Measurements from ENCODE around the gene TASP1. TPM values are rescaled to one million over a fixed set of nuclear protein-coding genes. Genes with fewer than 3 reads are reported as not detected.

The TASP1 gene
- total and polyA plus RNA-seq, 10 of the 15 experiments (the other 5 are each of a cell fraction or from before 2014, with no cell fraction given) = 7.4 to 17.8 (median 10.5) TPM

DNA sequence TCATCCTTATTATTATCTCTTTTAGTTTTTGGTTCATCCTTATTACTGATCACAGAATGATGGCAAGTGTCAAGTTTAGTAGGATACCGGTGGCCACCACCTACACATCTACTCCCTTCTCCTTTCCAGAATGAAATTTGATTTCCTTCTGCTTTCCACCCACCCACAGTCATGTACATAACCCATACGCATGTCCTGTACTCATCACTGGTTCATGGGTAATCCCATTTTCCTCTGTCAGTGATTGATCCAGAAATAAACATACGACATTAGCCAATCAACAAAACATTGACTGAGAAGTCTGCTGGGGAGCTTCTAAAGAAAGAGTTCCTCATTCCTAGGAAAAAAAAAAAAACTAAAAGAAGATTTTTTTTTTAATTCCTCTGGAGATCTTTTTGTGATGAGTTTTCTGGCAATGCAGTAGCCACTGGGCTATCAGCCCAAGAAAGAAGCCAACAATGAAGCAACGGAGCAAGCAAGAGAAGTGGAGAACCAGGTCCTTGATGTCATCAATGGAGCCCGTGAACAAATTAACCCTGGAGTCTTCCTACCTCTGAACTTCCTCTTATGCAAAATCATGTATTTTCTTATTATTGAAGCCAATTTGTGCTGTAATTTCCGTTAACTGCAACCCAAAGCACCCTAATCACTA lies 127.8 kb downstream of the TASP1 start (continued):
- TF ChIP-seq WRNIP1 (IDR thresholded peaks at IDR 0.05; ENCODE audit: borderline replicate concordance, low read depth, low read length) (no peak), FOXK2 (IDR thresholded peaks at IDR 0.05) (no peak), IRF3 (IDR thresholded peaks at IDR 0.05) (no peak), PKNOX1 (IDR thresholded peaks at IDR 0.05) (no peak)

GRCh38 chr20:13507646-13508045 lies 131.1 kb downstream of the TASP1 start:
- FAIRE-seq = no peak
- no peak for ATAC-seq
- BruUV-seq (replicated peaks) = no TSS peak
- H2AFZ ChIP-seq (ENCODE audit: control insufficient read depth, low read depth, low read length) = no peak overlapping the region
- POLR2A ChIA-PET = interaction anchor here (0.8 kb wide), 1 partner anchor 10 kb away, joined by 3 read pairs; no protein-coding TSS in a partner anchor
- RAD21 ChIA-PET (ENCODE audit: unreplicated experiment) = no interaction called here
- SMC1A ChIA-PET (ENCODE audit: uncharacterized antibody, unreplicated experiment) = no interaction called here
- H3K79me2 ChIP-seq (ENCODE audit: control insufficient read depth, insufficient read depth, low read length) = no peaks in the 10 kb centered on the region
- CTCF ChIA-PET = interaction anchor here (0.6 to 1.0 kb wide), 2 partner anchors 47 to 293 kb away, joined by 3 read pairs; no protein-coding TSS in a partner anchor
- H3K36me3 ChIP-seq (ENCODE audit: control insufficient read depth in 2 of 2, insufficient read depth in 2 of 2, low read length in 1 of 2) = no peaks in the 10 kb centered on the region
- no peak overlapping the region for H3K4me2 ChIP-seq (ENCODE audit: control insufficient read depth, insufficient read depth)
- H3K4me1 ChIP-seq (ENCODE audit: control insufficient read depth, insufficient read depth, low read length) = no peaks in the 10 kb centered on the region
- no peak for DNase-seq (ENCODE audit: low read depth, low spot score)
- H3K27me3 ChIP-seq (replicated peaks in 1 of 2; ENCODE audit: control insufficient read depth in 2 of 2, insufficient read depth in 2 of 2, low read length in 1 of 2) = no peaks in the 10 kb centered on the region
- H3K27ac ChIP-seq (ENCODE audit: control insufficient read depth, insufficient read depth) = no peak overlapping the region
- H3K9ac ChIP-seq (ENCODE audit: control insufficient read depth, insufficient read depth, low read length) = no peak overlapping the region
- WGBS (ENCODE audit: insufficient coverage, insufficient replicate concordance, low lambda C conversion rate, missing lambda C conversion rate) = 67% methylated on average over 3 of the region's 3 CpGs
- no peak overlapping the region for H3K4me3 ChIP-seq
- no peaks in the 10 kb centered on the region for H4K20me1 ChIP-seq (ENCODE audit: control insufficient read depth, insufficient read depth)
- in situ Hi-C loops (cut with MboI) (no loop called here), intact Hi-C loops (cut with micrococcal nuclease; ENCODE audit: unreplicated experiment) (no loop called here)
- peaks cover 2% of the 10 kb centered on the region for H3K9me3 ChIP-seq (replicated peaks; ENCODE audit: control insufficient read depth, insufficient read depth, low read length)
- TF ChIP-seq EED (IDR thresholded peaks at IDR 0.05; ENCODE audit: low read depth) (no peak), CREB1 (IDR thresholded peaks at IDR 0.05; ENCODE audit: low read depth) (no peak), NKRF (conservative IDR thresholded peaks at IDR 0.05) (no peak), KLF5 (IDR thresholded peaks at IDR 0.05; ENCODE audit: partially characterized antibody) (no peak), NFYB (IDR thresholded peaks at IDR 0.05; ENCODE audit: insufficient read depth, low read depth, low read length) (no peak), TAF1 (IDR thresholded peaks at IDR 0.05; ENCODE audit: borderline replicate concordance, low read depth, low read length) (no peak), SIN3A (IDR thresholded peaks at IDR 0.05; ENCODE audit: low read depth, low read length) (no peak), ATF7 (IDR thresholded peaks at IDR 0.05; ENCODE audit: low read depth) (no peak), RCOR1 (conservative IDR thresholded peaks at IDR 0.05; ENCODE audit: low read depth, low read length) (no peak), CUX1 (IDR thresholded peaks at IDR 0.05; ENCODE audit: insufficient replicate concordance, low read depth, low read length) (no peak)

Data from GM12878 (cell line).